Caco-2 (cell line): ENCODE results near the gene LIG3. TPM values are rescaled to one million over a fixed set of nuclear protein-coding genes. Genes with fewer than 3 reads are reported as not detected.

ENCODE experiments used
- BruUV-seq: library from RNA; stranded (reverse); fragments of 400-500 nt; replicated peaks from 2 replicates; lab custom pipeline; 2021; lab: Mats Ljungman, UMichigan
- CTCF ChIA-PET: fragments of 300-600 bp; sonication (Branson Sonifier 250); formaldehyde crosslinking; loops from one replicate; lab custom pipeline; 2022; ENCODE audit warnings: antibody characterized with exemption; lab: Charles Lee
- POLR2A ChIA-PET: fragments of 300-600 bp; sonication (Branson Sonifier 250); formaldehyde crosslinking; loops from one replicate; lab custom pipeline; 2022; ENCODE audit warnings: antibody characterized with exemption; lab: Charles Lee
- DNase-seq, 2 experiments: peaks; one replicate each; pipeline versions ENCODE4 v3.0.0 to v3.0.0-alpha.2; 2020 to 2022
- H3K27me3 ChIP-seq: replicated peaks from 2 replicates; pipeline ENCODE4 v1.6.0; 2011; ENCODE audit warnings: low read length; ENCODE audit not compliant: control insufficient read depth, insufficient read depth
- H3K36me3 ChIP-seq: 2 replicates; pipeline ENCODE4 v1.5.1; 2011; ENCODE audit warnings: low read length; ENCODE audit not compliant: control insufficient read depth, insufficient read depth
- H3K4me1 ChIP-seq: fragments of 250-450 bp; sonication (Bioruptor Pico); 2 replicates; pipeline ENCODE4 v1.5.1; 2020; ENCODE audit warnings: mild to moderate bottlenecking
- H3K4me3 ChIP-seq: 2 replicates; pipeline ENCODE4 v1.5.1; 2011; ENCODE audit warnings: low read depth, mild to moderate bottlenecking, control low read depth, low read length
- H3K9me3 ChIP-seq: fragments of 250-450 bp; sonication (Bioruptor Pico); 2 replicates; pipeline ENCODE4 v1.5.1; 2020; ENCODE audit warnings: mild to moderate bottlenecking, moderate library complexity
- H3K27ac Mint-ChIP-seq: one replicate; pipeline ENCODE4 v1.8.0; 2022; ENCODE audit warnings: mixed read lengths; ENCODE audit not compliant: unreplicated experiment
- H3K27me3 Mint-ChIP-seq: one replicate; pipeline ENCODE4 v1.8.0; 2022; ENCODE audit warnings: mixed read lengths; ENCODE audit not compliant: insufficient read depth, unreplicated experiment
- H3K36me3 Mint-ChIP-seq: one replicate; pipeline ENCODE4 v1.8.0; 2022; ENCODE audit warnings: mild to moderate bottlenecking, mixed read lengths; ENCODE audit not compliant: insufficient read depth, unreplicated experiment
- H3K4me1 Mint-ChIP-seq: one replicate; pipeline ENCODE4 v1.8.0; 2022; ENCODE audit warnings: low read depth, mixed read lengths; ENCODE audit not compliant: unreplicated experiment
- H3K4me3 Mint-ChIP-seq: one replicate; pipeline ENCODE4 v1.8.0; 2022; ENCODE audit warnings: mild to moderate bottlenecking, moderate library complexity, mixed read lengths; ENCODE audit not compliant: unreplicated experiment
- H3K9me3 Mint-ChIP-seq: one replicate; pipeline ENCODE4 v1.8.0; 2022; ENCODE audit warnings: mixed read lengths; ENCODE audit not compliant: unreplicated experiment
- intact Hi-C: fragments of 100-400 bp; cut with micrococcal nuclease; formaldehyde crosslinking; loops from one replicate; pipeline ENCODE4 v1.10.0; 2022; ENCODE audit not compliant: unreplicated experiment
- total RNA-seq: library from RNA; stranded (reverse); gene quantifications from 2 replicates; pipeline ENCODE4 v1.2.3, GENCODE V29; 2022
- TF ChIP-seq, protein P1 (sequence below), 2 experiments: fragments of 200-600 bp in 1 of 2; IDR thresholded peaks; 1 replicate in 1 of 2; 2 replicates in 1 of 2; pipeline versions ENCODE4 v1.5.1 to v1.8.0; 2011 to 2022; ENCODE audit warnings: antibody characterized with exemption in 1 of 2, control low read depth in 1 of 2, inconsistent platforms in 1 of 2, low read depth in 1 of 2, low read length in 1 of 2, mild to moderate bottlenecking in 1 of 2, moderate library complexity in 1 of 2; ENCODE audit not compliant: insufficient read depth in 1 of 2, severe bottlenecking in 1 of 2, unreplicated experiment in 1 of 2

LIG3 gene
- total RNA-seq, 1 experiment from 2014 or later, result 49.9 TPM

- Mint-ChIP-seq H3K27me3 (no peaks in the 10 kb centered on the region), H3K36me3 (peaks cover 6% of the 10 kb centered on the region), H3K4me3 (no peak overlapping the region), H3K27ac (no peak overlapping the region), H3K4me1 (peaks cover 20% of the 10 kb centered on the region), H3K9me3 (no peaks in the 10 kb centered on the region)
- Histone ChIP-seq H3K4me1 (peaks cover 25% of the 10 kb centered on the region), H3K4me3 (no peak overlapping the region), H3K36me3 (peaks cover 2% of the 10 kb centered on the region; the same call in 1 of the 2 replicates), H3K27me3 (no peaks in the 10 kb centered on the region), H3K9me3 (no peaks in the 10 kb centered on the region)
- intact Hi-C loops, result no loop called here
- no TSS peak for BruUV-seq
- ChIA-PET POLR2A (no interaction called here), CTCF (no interaction called here)
- TF ChIP-seq, protein P1, sequence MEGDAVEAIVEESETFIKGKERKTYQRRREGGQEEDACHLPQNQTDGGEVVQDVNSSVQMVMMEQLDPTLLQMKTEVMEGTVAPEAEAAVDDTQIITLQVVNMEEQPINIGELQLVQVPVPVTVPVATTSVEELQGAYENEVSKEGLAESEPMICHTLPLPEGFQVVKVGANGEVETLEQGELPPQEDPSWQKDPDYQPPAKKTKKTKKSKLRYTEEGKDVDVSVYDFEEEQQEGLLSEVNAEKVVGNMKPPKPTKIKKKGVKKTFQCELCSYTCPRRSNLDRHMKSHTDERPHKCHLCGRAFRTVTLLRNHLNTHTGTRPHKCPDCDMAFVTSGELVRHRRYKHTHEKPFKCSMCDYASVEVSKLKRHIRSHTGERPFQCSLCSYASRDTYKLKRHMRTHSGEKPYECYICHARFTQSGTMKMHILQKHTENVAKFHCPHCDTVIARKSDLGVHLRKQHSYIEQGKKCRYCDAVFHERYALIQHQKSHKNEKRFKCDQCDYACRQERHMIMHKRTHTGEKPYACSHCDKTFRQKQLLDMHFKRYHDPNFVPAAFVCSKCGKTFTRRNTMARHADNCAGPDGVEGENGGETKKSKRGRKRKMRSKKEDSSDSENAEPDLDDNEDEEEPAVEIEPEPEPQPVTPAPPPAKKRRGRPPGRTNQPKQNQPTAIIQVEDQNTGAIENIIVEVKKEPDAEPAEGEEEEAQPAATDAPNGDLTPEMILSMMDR (IDR thresholded peaks at IDR 0.05; ENCODE audit: insufficient read depth in 1 of 2, low read depth in 1 of 2, low read length in 1 of 2, severe bottlenecking in 1 of 2, unreplicated experiment in 1 of 2), result no peak
- no peak for DNase-seq
Measured at GRCh38 chr17:35046740-35047283, 66.5 kb downstream of the LIG3 start.

- H3K4me1 ChIP-seq, result peaks cover 33% of the 10 kb centered on the region
- CTCF ChIA-PET, result no interaction called here
- no peak overlapping the region for H3K4me3 ChIP-seq
- intact Hi-C loops, result no loop called here
- H3K4me1 Mint-ChIP-seq, result peaks cover 34% of the 10 kb centered on the region
- TF ChIP-seq, protein P1 (IDR thresholded peaks at IDR 0.05; ENCODE audit: insufficient read depth in 1 of 2, low read depth in 1 of 2, low read length in 1 of 2, severe bottlenecking in 1 of 2, unreplicated experiment in 1 of 2), result no peak
- BruUV-seq, result no TSS peak
- no peak for DNase-seq
- H3K27me3 ChIP-seq, result no peaks in the 10 kb centered on the region
- H3K4me3 Mint-ChIP-seq, result no peak overlapping the region
- peaks cover 2% of the 10 kb centered on the region; the same call in 1 of the 2 replicates for H3K36me3 ChIP-seq
- H3K36me3 Mint-ChIP-seq, result peaks cover 6% of the 10 kb centered on the region
- no peaks in the 10 kb centered on the region for H3K9me3 ChIP-seq
- H3K27me3 Mint-ChIP-seq, result no peaks in the 10 kb centered on the region
- H3K27ac Mint-ChIP-seq, result no peak overlapping the region
- no peaks in the 10 kb centered on the region for H3K9me3 Mint-ChIP-seq
- POLR2A ChIA-PET, result no interaction called here
Measured at GRCh38 chr17:35048685-35049379, 68.5 kb downstream of the LIG3 start.

- Histone ChIP-seq H3K4me1 (peaks cover 33% of the 10 kb centered on the region), H3K4me3 (no peak overlapping the region), H3K9me3 (no peaks in the 10 kb centered on the region), H3K27me3 (no peaks in the 10 kb centered on the region), H3K36me3 (peaks cover 2% of the 10 kb centered on the region; the same call in 1 of the 2 replicates)
- no TSS peak for BruUV-seq
- intact Hi-C loops, result no loop called here
- ChIA-PET POLR2A (no interaction called here), CTCF (no interaction called here)
- Mint-ChIP-seq H3K9me3 (no peaks in the 10 kb centered on the region), H3K36me3 (peaks cover 6% of the 10 kb centered on the region), H3K4me3 (no peak overlapping the region), H3K27me3 (no peaks in the 10 kb centered on the region), H3K27ac (no peak overlapping the region), H3K4me1 (peaks cover 34% of the 10 kb centered on the region)
- TF ChIP-seq, protein P1 (IDR thresholded peaks at IDR 0.05; ENCODE audit: insufficient read depth in 1 of 2, low read depth in 1 of 2, low read length in 1 of 2, severe bottlenecking in 1 of 2, unreplicated experiment in 1 of 2), result no peak
- no peak for DNase-seq
Measured at GRCh38 chr17:35050170-35050569, 69.9 kb downstream of the LIG3 start.
